Calu3 (cell line): ENCODE results near the gene ZFP37. TPM values are rescaled to one million over a fixed set of nuclear protein-coding genes. Genes with fewer than 3 reads are reported as not detected.

Experiments
- BruUV-seq: library from RNA; stranded (reverse); fragments of 400-500 nt; replicated peaks from 2 replicates; lab custom pipeline; 2021; lab: Mats Ljungman, UMichigan
- CTCF ChIA-PET: fragments of 300-600 bp; sonication (Branson Sonifier 250); formaldehyde crosslinking; loops from one replicate; lab custom pipeline; 2022; ENCODE audit warnings: antibody characterized with exemption; lab: Charles Lee
- DNase-seq: peaks from one replicate; pipeline ENCODE4 v3.0.0; 2022
- H3K27ac Mint-ChIP-seq: one replicate; pipeline ENCODE4 v1.8.0; 2022; ENCODE audit warnings: mixed read lengths; ENCODE audit not compliant: unreplicated experiment
- H3K27me3 Mint-ChIP-seq: one replicate; pipeline ENCODE4 v1.8.0; 2022; ENCODE audit warnings: mixed read lengths; ENCODE audit not compliant: unreplicated experiment
- H3K36me3 Mint-ChIP-seq: one replicate; pipeline ENCODE4 v1.8.0; 2022; ENCODE audit warnings: mild to moderate bottlenecking, moderate library complexity, mixed read lengths; ENCODE audit not compliant: insufficient read depth, unreplicated experiment
- H3K4me1 Mint-ChIP-seq: one replicate; pipeline ENCODE4 v1.8.0; 2022; ENCODE audit warnings: mild to moderate bottlenecking, low read depth, mixed read lengths; ENCODE audit not compliant: unreplicated experiment
- H3K4me3 Mint-ChIP-seq: one replicate; pipeline ENCODE4 v1.8.0; 2022; ENCODE audit warnings: mild to moderate bottlenecking, low read depth, moderate library complexity, mixed read lengths; ENCODE audit not compliant: unreplicated experiment
- H3K9me3 Mint-ChIP-seq: one replicate; pipeline ENCODE4 v1.8.0; 2022; ENCODE audit warnings: low read depth, mixed read lengths; ENCODE audit not compliant: unreplicated experiment
- intact Hi-C: fragments of 100-400 bp; cut with micrococcal nuclease; formaldehyde crosslinking; loops from one replicate; pipeline ENCODE4 v1.10.0; 2022; ENCODE audit not compliant: unreplicated experiment
- total RNA-seq: library from RNA; stranded (reverse); gene quantifications from 2 replicates; pipeline ENCODE4 v1.2.3, GENCODE V29; 2022
- TF ChIP-seq, protein P1 (sequence below): fragments of 200-600 bp; IDR thresholded peaks from one replicate; pipeline ENCODE4 v1.8.0; 2022; ENCODE audit warnings: antibody characterized with exemption; ENCODE audit not compliant: unreplicated experiment

ZFP37 gene
- total RNA-seq, 1 experiment from 2014 or later = 1.3 TPM

DNA sequence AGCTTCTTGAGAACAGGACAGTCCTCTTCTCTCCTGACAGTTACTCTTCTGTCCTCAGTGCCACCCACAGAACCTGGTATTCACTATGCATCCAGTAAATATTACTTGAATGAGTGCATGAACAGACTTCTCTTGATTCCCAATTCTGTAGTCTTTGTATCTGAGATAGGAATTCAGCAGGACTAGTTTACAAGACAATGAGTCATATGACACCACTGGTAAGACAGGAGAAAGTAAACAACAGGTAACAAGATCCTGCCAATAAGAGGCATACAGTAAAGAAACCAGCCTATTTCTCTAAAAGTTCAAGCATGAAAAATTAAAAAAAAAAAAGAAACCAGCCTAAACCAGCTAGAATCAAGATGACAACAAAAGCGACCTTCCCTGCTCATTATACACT, 50.7 kb downstream of the ZFP37 start:
- Mint-ChIP-seq H3K36me3 (no peaks in the 10 kb centered on the region), H3K27ac (no peak overlapping the region), H3K27me3 (no peaks in the 10 kb centered on the region), H3K4me3 (no peak overlapping the region), H3K4me1 (no peaks in the 10 kb centered on the region), H3K9me3 (peaks cover 13% of the 10 kb centered on the region)
- CTCF ChIA-PET = no interaction called here
- BruUV-seq = no TSS peak
- DNase-seq = no peak
- TF ChIP-seq, protein P1, sequence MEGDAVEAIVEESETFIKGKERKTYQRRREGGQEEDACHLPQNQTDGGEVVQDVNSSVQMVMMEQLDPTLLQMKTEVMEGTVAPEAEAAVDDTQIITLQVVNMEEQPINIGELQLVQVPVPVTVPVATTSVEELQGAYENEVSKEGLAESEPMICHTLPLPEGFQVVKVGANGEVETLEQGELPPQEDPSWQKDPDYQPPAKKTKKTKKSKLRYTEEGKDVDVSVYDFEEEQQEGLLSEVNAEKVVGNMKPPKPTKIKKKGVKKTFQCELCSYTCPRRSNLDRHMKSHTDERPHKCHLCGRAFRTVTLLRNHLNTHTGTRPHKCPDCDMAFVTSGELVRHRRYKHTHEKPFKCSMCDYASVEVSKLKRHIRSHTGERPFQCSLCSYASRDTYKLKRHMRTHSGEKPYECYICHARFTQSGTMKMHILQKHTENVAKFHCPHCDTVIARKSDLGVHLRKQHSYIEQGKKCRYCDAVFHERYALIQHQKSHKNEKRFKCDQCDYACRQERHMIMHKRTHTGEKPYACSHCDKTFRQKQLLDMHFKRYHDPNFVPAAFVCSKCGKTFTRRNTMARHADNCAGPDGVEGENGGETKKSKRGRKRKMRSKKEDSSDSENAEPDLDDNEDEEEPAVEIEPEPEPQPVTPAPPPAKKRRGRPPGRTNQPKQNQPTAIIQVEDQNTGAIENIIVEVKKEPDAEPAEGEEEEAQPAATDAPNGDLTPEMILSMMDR = no peak
- intact Hi-C loops = no loop called here

DNA sequence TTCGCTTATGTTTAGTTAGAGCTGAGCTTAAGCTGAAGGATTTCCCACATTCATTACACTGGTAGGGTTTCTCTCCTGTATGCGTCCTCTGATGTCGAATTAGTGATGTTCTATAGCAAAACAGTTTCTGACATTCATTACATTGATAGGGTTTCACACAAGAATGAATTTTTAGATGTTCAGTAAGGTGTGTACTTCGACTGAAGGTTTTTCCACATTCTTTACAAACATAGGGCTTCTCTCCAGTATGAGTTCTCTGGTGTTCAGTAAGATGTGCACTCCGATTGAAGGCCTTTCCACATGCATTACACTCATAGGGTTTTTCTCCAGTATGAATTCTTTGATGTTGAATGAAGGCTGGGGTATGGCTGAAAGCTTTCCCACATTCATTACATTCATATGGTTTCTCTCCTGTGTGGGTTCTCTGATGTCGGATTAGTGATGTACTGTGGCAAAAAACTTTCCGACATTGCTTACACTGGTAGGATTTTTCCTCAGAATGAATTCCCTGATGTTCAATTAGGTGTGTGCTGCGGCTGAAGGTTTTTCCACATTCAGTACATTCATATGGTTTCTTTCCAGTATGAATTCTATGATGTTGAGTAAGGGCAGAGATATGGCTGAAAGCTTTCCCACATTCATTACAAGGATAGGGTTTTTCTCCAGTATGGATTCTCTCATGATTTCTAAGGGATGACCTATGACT, 59.1 kb downstream of the ZFP37 start:
- intact Hi-C loops = no loop called here
- H3K27me3 Mint-ChIP-seq = no peaks in the 10 kb centered on the region
- H3K4me3 Mint-ChIP-seq = no peak overlapping the region
- TF ChIP-seq, protein P1 = no peak
- BruUV-seq = no TSS peak
- H3K36me3 Mint-ChIP-seq = no peaks in the 10 kb centered on the region
- no peaks in the 10 kb centered on the region for H3K4me1 Mint-ChIP-seq
- H3K9me3 Mint-ChIP-seq = peaks cover 28% of the 10 kb centered on the region
- no peak for DNase-seq
- H3K27ac Mint-ChIP-seq = no peak overlapping the region
- CTCF ChIA-PET = no interaction called here

Other genes with a start within 250 kb of the ZFP37 start
- not detected in 2 replicates for gene SLC46A2, start 165.8 kb downstream of the ZFP37 start, total RNA-seq
- 2.0 and 2.2 TPM in 2 replicates for gene ZNF883, start 44.5 kb downstream of the ZFP37 start, total RNA-seq
- gene SLC31A2, start 94.3 kb upstream of the ZFP37 start, total RNA-seq = 0.76 and 1.8 TPM in 2 replicates
- gene FKBP15, start 164.6 kb upstream of the ZFP37 start, total RNA-seq = 19.2 and 19.3 TPM in 2 replicates
- 19.4 and 21.0 TPM in 2 replicates for gene SLC31A1, start 164.8 kb upstream of the ZFP37 start, total RNA-seq
- 20.5 and 21.3 TPM in 2 replicates for gene CDC26, start 218.8 kb upstream of the ZFP37 start, total RNA-seq
- gene PRPF4, start 218.9 kb upstream of the ZFP37 start, total RNA-seq = 23.7 TPM in 2 replicates
- gene RNF183, start 246.7 kb upstream of the ZFP37 start, total RNA-seq = 0.76 and 1.5 TPM in 2 replicates